GM12892 (cell line): Measurements from ENCODE around the gene TM2D1.

Experiments used
- POLR2A ChIP-seq: IDR thresholded peaks from 2 replicates; pipeline ENCODE4 v1.6.1; 2011; ENCODE audit warnings: low read depth, low read length, control low read depth
- POLR2AphosphoS5 ChIP-seq: IDR thresholded peaks from 2 replicates; pipeline ENCODE4 v1.6.1; 2011; ENCODE audit warnings: low read depth, low read length, control low read depth

- TF ChIP-seq POLR2A = no peak
- no peak for TF ChIP-seq POLR2AphosphoS5
Measured at GRCh38 chr1:61743716-61744580, 19.0 kb upstream of the TM2D1 start.
